Measurements from ENCODE around the gene JSRP1. TPM values are rescaled to one million over a fixed set of nuclear protein-coding genes. Genes with fewer than 3 reads are reported as not detected.

JSRP1 gene
- total RNA-seq, 1 donor from 2014 or later: 0.36 TPM

- Histone ChIP-seq H3K4me3 (peak overlapping the region; percentile 64), H3K4me1 (peaks cover 72% of the 10 kb centered on the region), H3K27ac (replicated peaks) (peak overlapping the region; percentile 72), H3K36me3 (peaks cover 33% of the 10 kb centered on the region), H3K27me3 (ENCODE audit: low read depth) (no peaks in the 10 kb centered on the region), H3K9me3 (replicated peaks) (no peaks in the 10 kb centered on the region)
- no peak for DNase-seq
- TF ChIP-seq CTCF (IDR thresholded peaks at IDR 0.05; ENCODE audit: borderline replicate concordance): no peak
- intact Hi-C loops (cut with micrococcal nuclease): no loop called here
These were observed 15.1 kb downstream of the JSRP1 start for GRCh38 chr19:2240881-2241760.

- H3K27me3 ChIP-seq (ENCODE audit: low read depth): no peaks in the 10 kb centered on the region
- peak overlapping the region; percentile 72 for H3K27ac ChIP-seq (replicated peaks)
- no peak for TF ChIP-seq CTCF (IDR thresholded peaks at IDR 0.05; ENCODE audit: borderline replicate concordance)
- intact Hi-C loops (cut with micrococcal nuclease): no loop called here
- peak overlapping the region; percentile 64 for H3K4me3 ChIP-seq
- no peaks in the 10 kb centered on the region for H3K9me3 ChIP-seq (replicated peaks)
- no peak for DNase-seq
- H3K36me3 ChIP-seq: peaks cover 22% of the 10 kb centered on the region
- peaks cover 79% of the 10 kb centered on the region for H3K4me1 ChIP-seq
These were observed 16.1 kb downstream of the JSRP1 start for GRCh38 chr19:2239771-2240770.

GRCh38 chr19:2239173-2239572 lies 17.0 kb downstream of the JSRP1 start:
- Histone ChIP-seq H3K27ac (replicated peaks) (peak overlapping the region; percentile 72), H3K27me3 (ENCODE audit: low read depth) (no peaks in the 10 kb centered on the region), H3K4me1 (peaks cover 88% of the 10 kb centered on the region), H3K9me3 (replicated peaks) (no peaks in the 10 kb centered on the region), H3K4me3 (peak overlapping the region; percentile 64), H3K36me3 (peaks cover 14% of the 10 kb centered on the region)
- intact Hi-C loops (cut with micrococcal nuclease): no loop called here
- TF ChIP-seq CTCF (IDR thresholded peaks at IDR 0.05; ENCODE audit: borderline replicate concordance): no peak
- no peak for DNase-seq

GRCh38 chr19:2237869-2238153 lies 18.4 kb downstream of the JSRP1 start:
- Histone ChIP-seq H3K4me1 (peaks cover 94% of the 10 kb centered on the region), H3K9me3 (replicated peaks) (no peaks in the 10 kb centered on the region), H3K27me3 (ENCODE audit: low read depth) (no peaks in the 10 kb centered on the region), H3K27ac (replicated peaks) (no peak overlapping the region), H3K4me3 (peak overlapping the region; percentile 98), H3K36me3 (peaks cover 14% of the 10 kb centered on the region)
- DNase-seq: no peak
- no peak for TF ChIP-seq CTCF (IDR thresholded peaks at IDR 0.05; ENCODE audit: borderline replicate concordance)
- intact Hi-C loops (cut with micrococcal nuclease): no loop called here

- Histone ChIP-seq H3K36me3 (peaks cover 16% of the 10 kb centered on the region), H3K9me3 (replicated peaks) (no peaks in the 10 kb centered on the region), H3K27ac (replicated peaks) (peak overlapping the region; percentile 100), H3K27me3 (ENCODE audit: low read depth) (no peaks in the 10 kb centered on the region), H3K4me1 (peaks cover 90% of the 10 kb centered on the region), H3K4me3 (peak overlapping the region; percentile 98)
- TF ChIP-seq CTCF (IDR thresholded peaks at IDR 0.05; ENCODE audit: borderline replicate concordance): no peak
- no peak for DNase-seq
- intact Hi-C loops (cut with micrococcal nuclease): no loop called here
These were observed 19.0 kb downstream of the JSRP1 start for GRCh38 chr19:2237051-2237868.
